Activated naive CD8-positive, alpha-beta T cell treated with anti-CD3 and anti-CD28 coated beads, Interleukin-2, amount 50 U/mL, for 24 hours (primary cell): Measurements from ENCODE around the gene HENMT1.
A peak's percentile ranks its signal among the peaks of the same experiment; 100 is the strongest.

Source experiments
- ATAC-seq: fragments of 150-1000 bp; cut with Tn5 transposase; one replicate; pipeline ENCODE4 v1.10.0; 2021
- DNase-seq: peaks from one replicate; pipeline ENCODE4 v3.0.0; 2021
- H3K27ac Mint-ChIP-seq: one replicate; pipeline ENCODE4 v1.8.0; 2021; ENCODE audit warnings: mild to moderate bottlenecking, mixed read lengths
- H3K27me3 Mint-ChIP-seq: one replicate; pipeline ENCODE4 v1.8.0; 2021; ENCODE audit warnings: mixed read lengths
- H3K36me3 Mint-ChIP-seq: one replicate; pipeline ENCODE4 v1.8.0; 2021; ENCODE audit warnings: low read depth, mixed read lengths
- H3K4me1 Mint-ChIP-seq: one replicate; pipeline ENCODE4 v1.8.0; 2021; ENCODE audit warnings: mixed read lengths
- H3K4me3 Mint-ChIP-seq: one replicate; pipeline ENCODE4 v1.8.0; 2021; ENCODE audit warnings: mild to moderate bottlenecking, moderate library complexity, mixed read lengths
- H3K9me3 Mint-ChIP-seq: one replicate; pipeline ENCODE4 v1.8.0; 2021; ENCODE audit warnings: mixed read lengths

HENMT1 gene

DNA sequence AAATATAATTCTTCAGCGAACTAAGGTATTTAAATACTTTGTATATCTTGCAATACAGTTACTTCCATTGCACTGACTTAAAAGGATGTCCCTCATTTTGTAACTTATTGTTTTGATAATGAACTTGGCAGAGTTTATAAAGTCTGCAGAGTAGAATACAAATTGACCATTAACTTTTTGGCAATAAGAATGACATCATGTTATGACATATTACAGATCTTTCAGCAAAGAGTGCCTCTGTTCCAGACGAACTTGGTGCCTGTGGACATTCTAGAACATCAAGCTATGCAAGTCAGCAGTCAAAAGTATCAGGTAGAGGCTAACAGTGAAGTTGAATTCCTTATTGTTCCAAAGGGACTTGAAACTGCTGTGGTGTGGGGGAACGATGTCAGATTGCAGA lies 32.9 kb downstream of the HENMT1 start:
- Mint-ChIP-seq H3K36me3 (peaks cover 5% of the 10 kb centered on the region), H3K27me3 (no peaks in the 10 kb centered on the region), H3K4me3 (no peak overlapping the region), H3K9me3 (no peaks in the 10 kb centered on the region), H3K27ac (no peak overlapping the region), H3K4me1 (no peaks in the 10 kb centered on the region)
- DNase-seq (no peak), ATAC-seq (no peak)

DNA sequence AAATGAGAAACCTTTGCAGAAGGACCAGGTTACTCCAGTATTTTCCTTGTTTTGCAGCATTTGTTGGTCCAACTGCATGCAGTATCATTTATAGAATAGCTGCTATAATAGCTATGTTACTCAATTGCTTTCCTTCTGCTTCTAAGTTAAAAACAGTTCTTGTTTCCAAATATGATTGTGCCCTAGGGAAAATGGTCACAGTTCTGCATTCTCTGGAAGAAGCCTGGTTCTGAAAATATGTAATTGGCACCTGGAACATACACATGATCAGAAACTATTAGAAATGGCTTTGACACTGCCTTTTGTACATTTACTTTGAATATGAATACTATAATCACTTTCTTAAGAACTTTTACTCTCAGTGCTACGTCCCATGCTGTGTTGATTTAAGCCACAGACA lies 33.6 kb downstream of the HENMT1 start:
- DNase-seq (no peak), ATAC-seq (no peak)
- H3K27ac Mint-ChIP-seq, result no peak overlapping the region
- no peak overlapping the region for H3K4me3 Mint-ChIP-seq
- no peaks in the 10 kb centered on the region for H3K27me3 Mint-ChIP-seq
- H3K36me3 Mint-ChIP-seq, result peaks cover 5% of the 10 kb centered on the region
- no peaks in the 10 kb centered on the region for H3K9me3 Mint-ChIP-seq
- no peaks in the 10 kb centered on the region for H3K4me1 Mint-ChIP-seq

DNA sequence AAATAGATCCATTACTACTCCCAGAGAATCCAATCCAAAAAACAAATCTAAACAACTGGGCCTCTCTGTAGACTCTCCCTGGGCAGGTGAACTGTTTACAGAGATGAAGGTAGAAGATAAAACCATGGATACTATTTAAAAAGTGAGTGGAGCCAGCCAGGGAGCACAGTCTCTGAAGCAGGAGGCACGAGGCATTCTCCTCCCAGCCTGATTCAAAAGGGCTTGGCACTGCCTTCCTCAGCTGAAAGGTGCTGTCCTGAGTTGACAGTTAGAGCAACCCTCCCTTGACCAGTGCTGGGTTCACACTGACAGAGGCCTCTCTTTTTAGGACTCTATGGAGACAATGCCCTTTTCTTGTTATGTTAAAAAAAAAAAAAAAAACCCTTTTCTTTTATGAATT lies 36.8 kb downstream of the HENMT1 start:
- Mint-ChIP-seq H3K4me1 (no peaks in the 10 kb centered on the region), H3K27ac (no peak overlapping the region), H3K27me3 (no peaks in the 10 kb centered on the region), H3K9me3 (no peaks in the 10 kb centered on the region), H3K36me3 (no peaks in the 10 kb centered on the region), H3K4me3 (no peak overlapping the region)
- no peak for DNase-seq
- no peak for ATAC-seq

DNA sequence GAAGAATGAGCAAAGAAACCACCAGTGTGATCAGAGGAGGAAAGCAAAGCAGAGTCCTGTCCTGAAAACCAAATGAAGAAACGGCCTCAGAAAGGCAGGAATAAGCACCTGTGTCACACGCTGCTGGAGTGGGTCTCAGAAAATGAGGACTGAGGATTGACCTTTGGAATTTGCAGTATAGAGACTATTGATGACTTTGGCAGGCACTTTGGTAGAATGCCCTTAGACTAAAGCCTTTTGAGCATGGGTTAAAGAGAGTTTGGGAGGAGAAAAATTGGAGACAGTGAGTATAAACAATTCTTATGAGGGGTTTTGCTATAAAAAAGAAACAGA lies 43.2 kb downstream of the HENMT1 start:
- no peaks in the 10 kb centered on the region for H3K9me3 Mint-ChIP-seq

DNA sequence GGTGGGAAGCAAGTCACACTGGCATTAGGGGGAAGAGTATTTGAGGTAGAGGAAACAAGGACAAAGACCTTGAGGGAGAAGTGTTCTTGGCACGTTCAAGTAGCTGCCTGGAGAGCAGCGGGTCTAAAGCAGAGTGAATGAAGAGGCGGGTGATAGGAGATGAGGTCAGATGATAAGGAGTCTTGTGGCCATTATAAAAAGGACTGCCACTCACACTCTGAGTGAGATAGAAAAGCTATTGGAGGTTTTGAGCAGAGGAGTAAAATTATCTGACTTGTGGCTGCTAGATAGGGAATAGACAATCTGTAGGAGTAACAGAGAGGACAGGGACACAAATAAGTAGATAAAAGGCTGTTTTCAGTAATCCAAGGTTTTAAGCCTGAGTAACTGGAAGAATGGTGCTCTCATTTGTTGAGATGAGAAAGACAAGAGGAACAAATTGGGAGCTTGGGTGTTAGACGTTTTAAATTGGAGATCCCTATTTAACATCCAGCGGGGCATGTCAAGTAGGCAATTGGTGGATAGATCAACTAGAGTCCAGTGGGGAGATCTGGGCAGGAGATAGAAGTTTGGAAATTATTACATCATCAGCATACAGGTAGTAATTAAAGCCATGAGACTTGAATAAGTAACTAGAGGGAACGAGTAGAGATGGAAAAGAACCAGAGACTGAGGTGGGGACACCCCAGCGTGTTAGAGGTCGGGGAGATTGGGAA lies 43.7 kb downstream of the HENMT1 start:
- ATAC-seq, result peak; percentile 80
- Mint-ChIP-seq H3K4me1 (no peaks in the 10 kb centered on the region), H3K27me3 (no peaks in the 10 kb centered on the region), H3K27ac (no peak overlapping the region), H3K36me3 (no peaks in the 10 kb centered on the region), H3K4me3 (no peak overlapping the region), H3K9me3 (no peaks in the 10 kb centered on the region)
- DNase-seq, result no peak

More for the DNA sequence above, 43.2 kb downstream of the HENMT1 start:
- ATAC-seq, result no peak
- no peak overlapping the region for H3K4me3 Mint-ChIP-seq
- H3K27ac Mint-ChIP-seq, result no peak overlapping the region
- H3K27me3 Mint-ChIP-seq, result no peaks in the 10 kb centered on the region
- H3K36me3 Mint-ChIP-seq, result no peaks in the 10 kb centered on the region
- no peaks in the 10 kb centered on the region for H3K4me1 Mint-ChIP-seq
- no peak for DNase-seq

DNA sequence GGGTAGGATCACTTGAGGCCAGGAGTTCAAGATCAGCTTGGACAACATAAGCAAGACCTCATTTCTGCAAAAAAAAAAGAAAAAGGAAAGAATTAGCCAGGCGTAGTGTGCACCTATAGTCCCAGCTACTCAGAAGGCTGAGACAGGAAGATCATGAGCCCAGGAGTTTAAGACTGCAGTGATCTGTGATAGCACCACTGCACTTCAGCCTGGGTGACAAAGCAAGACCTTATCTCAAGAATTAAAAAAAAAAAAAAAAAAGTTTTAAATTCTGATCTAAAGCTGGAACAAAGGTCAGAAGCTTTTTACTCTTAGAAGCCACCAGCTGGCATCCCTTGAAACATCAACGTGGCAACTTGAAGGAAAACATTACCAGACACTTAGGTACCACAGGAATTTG lies 45.3 kb downstream of the HENMT1 start:
- H3K4me1 Mint-ChIP-seq, result no peaks in the 10 kb centered on the region
- no peak overlapping the region for H3K27ac Mint-ChIP-seq
- no peak for DNase-seq
- H3K36me3 Mint-ChIP-seq, result no peaks in the 10 kb centered on the region
- H3K4me3 Mint-ChIP-seq, result no peak overlapping the region
- no peaks in the 10 kb centered on the region for H3K9me3 Mint-ChIP-seq
- no peak for ATAC-seq
- no peaks in the 10 kb centered on the region for H3K27me3 Mint-ChIP-seq

DNA sequence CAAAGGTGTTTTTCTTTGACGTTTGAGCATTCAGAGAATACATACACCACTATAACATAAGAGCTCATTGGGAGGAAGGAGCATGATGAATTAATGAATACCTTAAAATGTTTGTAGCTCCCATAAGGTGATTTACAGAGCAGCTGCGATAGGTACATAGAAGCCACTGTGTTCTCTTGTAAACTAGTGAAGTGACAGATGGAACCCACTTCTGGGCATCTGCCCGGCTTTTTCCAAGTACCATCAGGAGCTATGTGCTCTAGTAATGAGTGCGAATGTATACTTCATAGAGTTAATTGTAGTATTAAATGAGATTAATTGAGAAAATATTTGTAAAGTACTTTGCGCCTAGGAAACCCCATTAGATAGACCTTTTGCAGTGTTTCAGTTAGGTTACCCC lies 48.4 kb downstream of the HENMT1 start:
- no peak overlapping the region for H3K27ac Mint-ChIP-seq
- H3K4me1 Mint-ChIP-seq, result peaks cover 4% of the 10 kb centered on the region
- DNase-seq (no peak), ATAC-seq (no peak)
- H3K36me3 Mint-ChIP-seq, result peaks cover 1% of the 10 kb centered on the region
- H3K27me3 Mint-ChIP-seq, result no peaks in the 10 kb centered on the region
- no peaks in the 10 kb centered on the region for H3K9me3 Mint-ChIP-seq
- no peak overlapping the region for H3K4me3 Mint-ChIP-seq

DNA sequence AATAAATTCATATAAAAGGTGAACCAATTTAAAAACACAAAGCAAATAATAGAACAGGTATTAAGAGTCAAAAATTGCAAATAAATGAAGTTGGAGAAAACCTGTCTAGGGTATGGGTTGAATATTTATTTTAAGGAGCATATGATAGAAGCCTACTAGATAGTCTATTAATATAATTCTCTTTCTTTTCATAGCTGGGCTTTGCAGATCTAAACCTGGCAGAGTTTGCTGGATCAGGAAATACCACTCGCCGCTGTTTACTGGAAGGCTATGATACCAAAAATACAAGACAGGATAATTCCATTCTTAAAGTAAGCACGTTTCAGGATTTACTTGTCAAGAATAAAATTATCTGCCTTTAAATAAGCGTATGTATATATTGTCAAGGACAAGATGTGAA lies 48.9 kb downstream of the HENMT1 start:
- peaks cover 4% of the 10 kb centered on the region for H3K4me1 Mint-ChIP-seq
- no peak overlapping the region for H3K4me3 Mint-ChIP-seq
- no peaks in the 10 kb centered on the region for H3K9me3 Mint-ChIP-seq
- DNase-seq (no peak), ATAC-seq (no peak)
- H3K27ac Mint-ChIP-seq, result no peak overlapping the region
- H3K27me3 Mint-ChIP-seq, result no peaks in the 10 kb centered on the region
- H3K36me3 Mint-ChIP-seq, result peaks cover 1% of the 10 kb centered on the region

DNA sequence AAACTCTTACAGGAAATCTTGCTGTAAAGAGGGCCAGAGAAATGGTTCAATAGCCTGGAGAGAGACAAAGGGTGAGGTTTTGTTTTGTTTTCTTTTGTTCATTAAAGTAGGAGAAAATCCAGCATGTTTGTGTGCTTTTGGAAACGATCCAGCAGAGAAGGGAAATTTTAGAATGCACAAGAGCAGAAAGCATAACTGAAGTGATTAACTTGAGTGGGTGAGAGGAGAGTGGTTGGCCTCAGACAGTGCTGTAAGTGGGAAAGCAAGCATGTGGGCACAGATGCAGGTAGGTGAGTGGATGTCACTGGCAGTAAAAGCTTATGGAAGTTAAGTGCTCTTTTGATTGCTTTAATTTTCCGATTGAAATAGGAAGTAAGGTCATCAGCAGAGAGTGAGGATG lies 50.8 kb downstream of the HENMT1 start:
- Mint-ChIP-seq H3K4me3 (no peak overlapping the region), H3K36me3 (peaks cover 1% of the 10 kb centered on the region), H3K9me3 (no peaks in the 10 kb centered on the region), H3K27ac (no peak overlapping the region), H3K27me3 (no peaks in the 10 kb centered on the region), H3K4me1 (peaks cover 4% of the 10 kb centered on the region)
- ATAC-seq (no peak), DNase-seq (no peak)

DNA sequence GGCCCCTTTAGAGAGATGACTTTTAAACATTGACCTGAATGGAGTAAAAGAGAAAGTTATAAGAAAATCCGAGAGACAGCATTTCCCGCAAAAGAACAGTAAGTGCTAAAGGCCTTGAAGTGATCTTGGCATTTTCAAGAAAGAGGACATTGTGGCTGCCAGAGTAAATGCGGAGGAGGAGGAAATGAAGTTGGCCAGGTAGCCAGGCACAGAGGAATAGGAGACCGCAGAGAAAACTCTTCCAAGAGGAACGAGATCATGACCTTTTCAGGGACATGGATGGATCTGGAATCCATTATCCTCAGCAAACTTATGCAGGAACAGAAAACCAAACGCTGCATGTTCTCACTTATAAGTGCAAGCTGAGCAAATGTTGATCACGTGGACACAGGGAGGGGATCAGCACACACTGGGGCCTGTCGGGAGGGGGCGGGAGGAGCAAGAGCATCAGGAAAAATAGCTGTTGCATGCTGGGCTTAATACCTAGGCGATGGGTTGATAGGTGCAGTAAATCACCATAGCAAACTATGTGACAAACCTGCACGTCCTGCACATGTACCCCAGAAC lies 51.3 kb downstream of the HENMT1 start:
- H3K27me3 Mint-ChIP-seq, result no peaks in the 10 kb centered on the region
- no peak overlapping the region for H3K4me3 Mint-ChIP-seq
- no peaks in the 10 kb centered on the region for H3K9me3 Mint-ChIP-seq
- H3K36me3 Mint-ChIP-seq, result peaks cover 1% of the 10 kb centered on the region
- peaks cover 4% of the 10 kb centered on the region for H3K4me1 Mint-ChIP-seq
- DNase-seq (no peak), ATAC-seq (no peak)
- H3K27ac Mint-ChIP-seq, result no peak overlapping the region

DNA sequence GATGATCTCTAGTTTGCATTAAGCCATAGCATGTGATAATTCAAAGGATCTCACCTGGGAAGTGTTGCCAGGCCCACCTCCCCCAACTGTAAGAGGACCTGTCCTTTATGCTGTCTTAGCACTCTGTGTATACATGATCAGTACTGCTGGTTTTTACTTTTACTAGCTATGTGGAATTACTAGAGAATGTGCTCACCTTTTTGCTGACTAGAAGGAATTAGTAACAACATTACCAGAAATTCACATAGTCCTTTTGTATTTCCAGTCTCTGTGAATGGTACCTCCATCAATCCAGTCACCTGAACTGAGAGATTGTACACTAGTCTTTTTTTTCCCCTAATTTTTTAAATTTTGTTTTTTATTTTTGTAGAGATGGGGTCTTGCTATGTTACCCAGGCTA lies 54.4 kb downstream of the HENMT1 start:
- peaks cover 4% of the 10 kb centered on the region for H3K4me1 Mint-ChIP-seq
- no peaks in the 10 kb centered on the region for H3K27me3 Mint-ChIP-seq
- H3K27ac Mint-ChIP-seq, result no peak overlapping the region
- H3K36me3 Mint-ChIP-seq, result peaks cover 1% of the 10 kb centered on the region
- no peaks in the 10 kb centered on the region for H3K9me3 Mint-ChIP-seq
- H3K4me3 Mint-ChIP-seq, result no peak overlapping the region
- ATAC-seq (no peak), DNase-seq (no peak)

DNA sequence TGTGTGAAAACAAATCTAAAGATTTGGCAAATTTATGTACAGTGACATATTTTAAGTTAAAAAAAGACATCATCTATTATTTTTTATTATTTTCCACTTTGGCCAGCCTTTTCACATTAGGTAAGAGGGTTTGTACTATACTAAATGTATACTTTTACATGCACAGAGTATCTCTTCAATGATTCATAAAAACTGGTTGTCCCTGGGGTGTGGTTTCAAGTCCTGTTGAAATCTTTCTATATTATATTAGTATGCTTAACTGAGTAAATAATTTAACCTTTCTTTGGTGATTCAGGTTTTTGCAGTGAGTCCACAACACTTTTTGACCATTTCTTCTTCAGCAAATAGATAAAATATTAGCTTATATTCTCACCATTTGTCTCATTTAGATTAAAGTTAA lies 55.3 kb downstream of the HENMT1 start:
- Mint-ChIP-seq H3K4me3 (no peak overlapping the region), H3K27me3 (no peaks in the 10 kb centered on the region), H3K27ac (no peak overlapping the region), H3K4me1 (peaks cover 4% of the 10 kb centered on the region), H3K36me3 (peaks cover 1% of the 10 kb centered on the region), H3K9me3 (no peaks in the 10 kb centered on the region)
- DNase-seq (no peak), ATAC-seq (no peak)

DNA sequence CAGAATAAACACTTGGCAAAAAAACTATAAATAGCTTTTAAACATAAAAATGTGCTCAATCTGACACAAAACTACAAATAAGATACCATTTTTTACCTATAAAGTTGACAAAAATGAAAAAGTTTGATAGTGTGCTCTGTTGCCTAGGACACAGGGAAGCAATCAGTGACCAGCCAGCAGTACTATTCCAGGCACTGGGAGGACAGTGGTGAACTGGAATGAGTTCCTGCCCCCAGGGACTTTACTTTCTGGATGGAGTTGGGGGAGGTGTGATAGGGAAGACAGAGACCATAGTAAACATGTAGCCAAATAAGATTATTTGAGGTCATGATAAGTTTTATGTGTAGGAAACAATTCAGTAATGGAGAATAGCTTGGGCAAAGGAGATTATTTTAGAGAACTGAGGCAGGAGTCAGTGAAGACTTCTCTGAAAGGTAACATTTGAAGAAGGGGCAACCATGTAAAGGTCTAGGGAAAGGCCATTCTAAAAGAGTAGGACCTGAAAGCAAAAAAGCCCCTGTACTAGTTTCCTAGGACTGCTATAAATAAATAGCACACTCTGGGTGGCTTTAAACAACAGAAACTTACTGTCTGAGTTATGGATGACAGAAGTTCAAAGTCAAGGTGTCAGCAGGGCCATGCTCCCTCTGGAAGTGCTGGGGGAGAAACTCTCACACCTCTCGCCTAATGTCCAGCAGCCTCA lies 59.0 kb downstream of the HENMT1 start:
- Mint-ChIP-seq H3K27ac (no peak overlapping the region), H3K36me3 (no peaks in the 10 kb centered on the region), H3K27me3 (no peaks in the 10 kb centered on the region), H3K9me3 (no peaks in the 10 kb centered on the region), H3K4me1 (no peaks in the 10 kb centered on the region), H3K4me3 (no peak overlapping the region)
- ATAC-seq, result no peak
- no peak for DNase-seq

DNA sequence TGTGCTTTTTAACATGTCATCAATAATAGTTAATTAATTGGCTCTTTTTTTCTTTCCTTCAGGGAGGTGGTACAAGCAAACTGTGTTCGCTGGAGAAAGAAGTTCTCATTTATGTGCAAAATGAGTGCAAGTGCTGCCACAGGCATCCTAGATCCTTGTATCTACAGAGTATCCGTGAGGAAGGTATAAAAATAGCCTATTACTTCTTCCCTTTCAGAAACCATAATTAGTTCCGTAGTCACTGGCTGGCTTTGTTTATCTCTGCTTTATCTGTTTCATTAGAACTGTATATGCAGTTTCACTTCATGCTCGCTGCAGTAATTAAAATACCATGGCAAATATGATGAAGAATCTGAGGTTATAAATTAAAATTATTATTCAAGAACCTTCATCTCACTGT lies 60.4 kb downstream of the HENMT1 start:
- no peak overlapping the region for H3K27ac Mint-ChIP-seq
- no peaks in the 10 kb centered on the region for H3K9me3 Mint-ChIP-seq
- DNase-seq (no peak), ATAC-seq (no peak)
- no peaks in the 10 kb centered on the region for H3K36me3 Mint-ChIP-seq
- H3K4me1 Mint-ChIP-seq, result no peaks in the 10 kb centered on the region
- H3K27me3 Mint-ChIP-seq, result no peaks in the 10 kb centered on the region
- H3K4me3 Mint-ChIP-seq, result no peak overlapping the region

DNA sequence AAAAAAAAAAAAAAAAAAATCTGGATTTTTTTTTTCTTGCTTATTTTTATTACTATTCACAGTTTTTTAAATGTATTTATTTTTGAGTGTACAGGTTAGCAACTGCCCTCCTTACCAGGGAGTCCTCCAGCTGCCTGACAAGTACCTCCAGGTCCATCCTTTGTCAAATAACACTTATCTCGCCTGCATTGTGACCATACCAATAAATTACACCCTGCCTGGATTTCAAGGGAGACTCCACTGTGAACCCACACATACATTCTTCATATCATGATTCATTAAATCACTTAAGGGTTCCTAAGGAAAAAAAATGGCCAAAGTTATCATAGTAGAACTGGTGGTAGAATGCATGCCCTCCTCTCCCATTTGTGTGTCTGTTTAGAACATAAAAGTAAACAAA lies 62.6 kb downstream of the HENMT1 start:
- Mint-ChIP-seq H3K9me3 (no peaks in the 10 kb centered on the region), H3K4me1 (peaks cover 15% of the 10 kb centered on the region), H3K27me3 (no peaks in the 10 kb centered on the region), H3K4me3 (no peak overlapping the region), H3K27ac (no peak overlapping the region), H3K36me3 (no peaks in the 10 kb centered on the region)
- no peak for DNase-seq
- no peak for ATAC-seq
